ENCODE measurements around the gene CTDP1.

GRCh38 chr18:79800371-79801180 lies 121.0 kb downstream of the CTDP1 start:
- TF ChIP-seq POLR2AphosphoS5 (IDR thresholded peaks at IDR 0.05; ENCODE audit: low read depth, low read length): no peak
- no peak for TF ChIP-seq TAF1 (IDR thresholded peaks at IDR 0.05; ENCODE audit: borderline replicate concordance, insufficient read depth, low read length)
- TF ChIP-seq REST (IDR thresholded peaks at IDR 0.05; ENCODE audit: insufficient read depth in 1 of 2, low read depth in 2 of 2, low read length in 2 of 2): no peak
- TF ChIP-seq SIN3A (IDR thresholded peaks at IDR 0.05; ENCODE audit: borderline replicate concordance, insufficient read depth, low read length): no peak
- TF ChIP-seq FOXP2 (optimal IDR thresholded peaks at IDR 0.05; ENCODE audit: borderline replicate concordance, extremely low read depth, extremely low read length, insufficient read depth): no peak
